Measurements from ENCODE around the gene DOK3. TPM values are rescaled to one million over a fixed set of nuclear protein-coding genes. Genes with fewer than 3 reads are reported as not detected.

The DOK3 gene, protein sequence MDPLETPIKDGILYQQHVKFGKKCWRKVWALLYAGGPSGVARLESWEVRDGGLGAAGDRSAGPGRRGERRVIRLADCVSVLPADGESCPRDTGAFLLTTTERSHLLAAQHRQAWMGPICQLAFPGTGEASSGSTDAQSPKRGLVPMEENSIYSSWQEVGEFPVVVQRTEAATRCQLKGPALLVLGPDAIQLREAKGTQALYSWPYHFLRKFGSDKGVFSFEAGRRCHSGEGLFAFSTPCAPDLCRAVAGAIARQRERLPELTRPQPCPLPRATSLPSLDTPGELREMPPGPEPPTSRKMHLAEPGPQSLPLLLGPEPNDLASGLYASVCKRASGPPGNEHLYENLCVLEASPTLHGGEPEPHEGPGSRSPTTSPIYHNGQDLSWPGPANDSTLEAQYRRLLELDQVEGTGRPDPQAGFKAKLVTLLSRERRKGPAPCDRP
- 0.65 and 3.6 TPM in 2 replicates for total RNA-seq

DNA sequence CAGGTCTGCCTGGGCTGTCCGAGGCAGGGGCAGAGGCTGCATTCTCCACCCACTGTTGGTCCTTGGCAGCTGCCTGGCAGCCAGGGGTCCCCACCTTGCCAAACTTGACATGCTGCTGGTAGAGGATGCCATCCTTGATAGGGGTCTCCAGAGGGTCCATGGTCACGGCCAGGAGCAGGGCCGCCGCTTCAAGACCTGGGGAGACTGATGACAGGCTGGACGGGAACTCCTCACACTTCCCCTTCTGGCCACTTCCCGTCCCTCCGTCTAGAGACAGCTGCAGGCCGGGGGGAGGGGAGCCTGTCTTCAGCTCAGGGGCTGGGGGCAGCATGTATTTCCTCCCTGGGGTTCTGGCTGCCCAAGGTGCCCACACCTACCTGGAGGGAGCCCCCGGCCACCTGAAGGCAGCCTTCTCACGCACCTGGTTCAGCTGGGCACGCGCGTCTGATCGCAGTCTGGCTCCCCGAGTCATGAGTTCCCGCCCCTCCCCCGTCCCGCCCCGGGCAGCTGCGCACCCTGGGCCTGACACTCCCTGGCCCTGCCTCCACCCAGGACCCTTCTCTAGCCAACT, at the start of gene DOK3:
TSS of gene DOK3 (minus strand) at position 446 of the 571 bp plus-strand sequence. CDS start at position 160, 286 bp downstream.

DNA sequence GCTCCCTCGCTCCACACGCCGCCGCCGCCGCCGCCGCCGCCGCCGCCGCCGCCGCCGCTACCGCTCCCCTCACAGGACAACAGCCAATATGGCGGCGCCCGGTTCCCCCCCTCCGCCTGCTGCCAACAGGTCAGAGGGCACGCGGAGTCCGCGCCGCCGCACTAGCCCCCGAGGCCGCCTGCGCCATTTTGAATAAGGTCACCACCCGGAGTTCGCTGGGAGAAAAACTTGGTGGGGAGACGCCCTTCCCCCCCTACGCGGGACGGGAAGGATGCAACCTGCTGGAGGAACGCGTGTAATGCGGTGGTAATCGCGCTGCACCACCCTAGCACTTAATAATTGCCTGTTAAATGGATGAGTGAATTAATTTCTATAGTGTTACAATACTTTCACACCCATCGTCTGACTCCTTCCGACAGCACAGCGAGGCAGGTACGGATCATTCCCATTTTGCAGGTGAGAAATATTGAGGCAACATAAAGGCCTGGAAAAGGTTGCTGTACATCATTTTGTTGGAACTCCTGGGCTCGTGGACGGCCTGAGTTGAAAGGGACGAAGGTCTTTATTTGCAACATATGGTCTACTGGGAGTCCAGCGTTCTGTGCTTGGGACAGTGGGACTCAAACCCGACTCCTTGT, 45.0 kb upstream of the DOK3 start, which contains the start of gene FAM193B:
TSS of gene FAM193B (minus strand) at position 90 of the 638 bp plus-strand sequence. CDS start 105 bp downstream, outside the sequence.

DNA sequence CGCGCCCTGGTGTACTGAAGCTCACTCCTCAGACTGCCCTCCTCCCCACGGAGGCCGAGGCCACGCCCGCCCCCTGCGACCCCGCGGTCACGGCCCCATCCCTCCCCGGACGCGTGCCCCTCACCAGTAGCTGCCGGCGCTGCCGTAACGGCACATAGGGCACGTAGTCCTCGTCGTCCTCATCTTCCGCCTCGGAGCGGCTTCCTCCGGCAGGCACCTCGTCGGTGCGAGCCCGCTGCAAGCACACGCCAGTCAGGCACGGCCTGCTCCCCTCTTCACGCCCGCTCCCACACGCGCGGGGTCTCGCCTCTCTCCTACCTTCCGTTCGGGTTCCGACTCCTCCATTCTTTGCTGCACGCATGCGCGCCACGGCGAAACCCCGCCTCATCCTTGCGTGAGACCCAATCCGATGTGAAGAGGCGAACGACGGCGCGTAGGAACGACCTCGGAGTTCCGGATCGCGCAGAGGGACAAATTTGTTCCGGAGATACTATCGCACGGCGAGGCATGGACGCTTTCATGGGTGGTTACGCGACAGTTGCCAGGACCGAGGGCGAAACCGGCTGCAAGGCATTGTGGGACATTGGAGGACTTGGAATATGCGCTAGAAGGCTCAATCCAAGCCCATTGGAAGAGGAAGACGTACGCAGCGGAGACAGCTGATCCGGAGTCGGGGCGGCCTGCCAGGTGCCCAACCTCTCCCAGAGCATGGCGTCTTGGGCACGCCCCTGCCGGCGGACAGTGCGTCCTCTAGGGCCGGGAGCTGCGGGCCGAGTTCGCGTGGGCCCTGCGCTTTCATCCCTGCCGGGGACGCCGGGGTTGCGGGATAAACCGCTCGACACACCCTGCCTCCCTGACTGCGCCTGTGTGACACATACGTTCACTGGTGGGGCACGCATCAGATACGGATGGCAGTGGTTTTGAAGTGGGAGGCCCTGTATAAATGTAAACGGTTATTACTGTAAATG, 7.3 kb upstream of the DOK3 start, which contains the start of gene DDX41:
TSS of gene DDX41 (minus strand) at position 361 of the 968 bp plus-strand sequence. CDS start at position 345, 16 bp downstream.

DNA sequence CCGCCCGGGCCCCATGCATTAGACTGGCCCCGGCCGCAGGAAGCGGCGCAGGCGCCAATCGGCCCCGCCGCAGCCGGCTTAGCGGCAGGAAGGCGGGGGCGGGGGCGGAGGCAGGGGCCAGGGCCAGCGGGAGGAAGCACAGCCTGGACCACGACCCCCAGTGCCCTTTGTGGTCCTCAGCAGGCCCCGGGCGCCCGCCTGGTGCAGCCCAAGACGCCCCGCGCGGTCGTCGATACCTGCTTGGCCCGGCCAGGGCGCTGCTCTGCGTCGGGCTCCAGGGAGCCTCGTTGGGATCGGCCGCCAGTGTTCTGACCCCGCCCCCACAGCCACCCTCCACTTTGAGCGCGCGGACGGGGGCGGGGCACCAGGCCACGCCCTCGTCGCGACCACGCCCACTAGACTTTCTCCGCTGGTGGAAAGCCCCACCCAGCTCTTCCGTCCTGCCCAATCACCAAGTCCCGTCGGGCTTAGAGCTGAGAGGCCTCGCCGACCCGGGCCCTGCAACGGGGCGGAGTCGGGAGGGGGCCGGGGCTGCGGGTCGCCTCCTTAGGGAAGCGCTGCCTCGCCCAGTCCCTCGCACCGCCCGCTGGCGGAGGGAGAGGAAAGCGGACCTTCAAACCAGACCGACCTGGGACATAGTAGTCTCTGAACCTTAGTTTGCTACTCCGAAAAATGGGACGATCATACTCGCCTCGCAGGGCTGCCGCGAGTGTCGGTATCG, 12.2 kb downstream of the DOK3 start, which contains the start of gene PDLIM7:
TSS of gene PDLIM7 (minus strand) at position 313 of the 721 bp plus-strand sequence. CDS start 1,092 bp downstream, outside the sequence.

DNA sequence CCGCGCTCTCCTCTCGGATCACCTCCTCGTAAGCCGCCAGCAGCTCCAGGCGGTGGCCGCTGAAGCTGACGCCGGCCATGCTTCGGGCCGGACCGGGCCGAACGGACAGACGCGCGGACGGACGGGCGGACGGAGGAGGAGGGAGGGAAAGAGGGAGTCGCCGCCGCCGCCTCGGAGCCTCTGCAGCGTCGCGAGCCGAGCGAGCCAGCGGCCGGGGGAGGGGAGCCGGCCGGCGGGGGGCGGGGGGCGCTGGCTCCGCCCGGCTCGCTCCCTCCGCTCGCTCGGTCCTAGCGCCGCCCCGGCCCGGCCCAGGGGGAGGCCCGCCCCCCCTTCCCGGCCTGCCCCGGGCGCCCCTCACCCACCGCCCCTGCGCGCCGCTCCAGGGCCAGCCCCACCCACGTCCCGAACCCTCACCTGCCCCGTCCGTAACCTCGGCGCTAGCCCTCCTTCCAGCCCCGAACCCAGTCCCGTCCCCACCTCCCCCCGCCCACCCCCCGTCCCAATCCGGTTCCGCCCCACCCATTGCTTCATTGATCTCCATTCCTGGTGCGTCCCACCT, 36.1 kb downstream of the DOK3 start, which contains the start of gene DBN1:
TSS of gene DBN1 (minus strand) at position 192 of the 559 bp plus-strand sequence. CDS start at position 79, 113 bp downstream.

Other genes starting within 250 kb of the DOK3 start
- 15.6 and 20.5 TPM in 2 replicates for gene RAB24, start 206.1 kb downstream of the DOK3 start, total RNA-seq
- 156 and 217 TPM in 2 replicates for gene PRELID1, start 206.0 kb downstream of the DOK3 start, total RNA-seq
- 14.0 and 39.8 TPM in 2 replicates for gene MXD3, start 197.9 kb downstream of the DOK3 start, total RNA-seq
- gene LMAN2, start 158.2 kb downstream of the DOK3 start, total RNA-seq: 441 and 442 TPM in 2 replicates
- gene RGS14, start 151.9 kb downstream of the DOK3 start, total RNA-seq: 5.2 and 7.5 TPM in 2 replicates
- gene SLC34A1, start 125.4 kb downstream of the DOK3 start, total RNA-seq: not detected in 2 replicates
- not detected in 2 replicates for gene PFN3, start 109.2 kb downstream of the DOK3 start, total RNA-seq
- 1.3 and 1.7 TPM in 2 replicates for gene F12, start 100.3 kb downstream of the DOK3 start, total RNA-seq
- gene GRK6, start 83.2 kb downstream of the DOK3 start, total RNA-seq: 27.0 and 31.0 TPM in 2 replicates
- gene PRR7, start 63.0 kb downstream of the DOK3 start, total RNA-seq: 5.8 and 10.8 TPM in 2 replicates
- 152 and 161 TPM in 2 replicates for gene DBN1, start 36.2 kb downstream of the DOK3 start, total RNA-seq
- gene PDLIM7, start 12.2 kb downstream of the DOK3 start, total RNA-seq: 54.4 and 99.4 TPM in 2 replicates
- gene DDX41, start 7.1 kb upstream of the DOK3 start, total RNA-seq: 84.5 and 96.1 TPM in 2 replicates
- gene FAM193B, start 44.7 kb upstream of the DOK3 start, total RNA-seq: 11.7 and 13.1 TPM in 2 replicates
- 215 and 232 TPM in 2 replicates for gene TMED9, start 82.4 kb upstream of the DOK3 start, total RNA-seq
- gene B4GALT7, start 90.3 kb upstream of the DOK3 start, total RNA-seq: 31.3 and 35.7 TPM in 2 replicates